Thoracic aorta (tissue), 2 donors: ENCODE measurements around the gene ELMOD1. TPM values are rescaled to one million over a fixed set of nuclear protein-coding genes. Genes with fewer than 3 reads are reported as not detected.

Experiments used
- ATAC-seq: fragments of 150-250 bp; one replicate; pipeline ENCODE4 v1.8.0; 2017; ENCODE audit warnings: low read depth; ENCODE audit not compliant: insufficient number of reproducible peaks, low FRiP score
- DNase-seq: peaks from one replicate; pipeline ENCODE4 v3.0.0-alpha.2; 2020; ENCODE audit warnings: low spot score
- H3K27ac ChIP-seq, 2 donors: fragments of 200-600 bp; sonication (generic); 1 replicate in 1 of 2; 2 replicates in 1 of 2; pipeline ENCODE4 v1.5.1; 2016; ENCODE audit warnings: mild to moderate bottlenecking in 2 of 2, moderate library complexity in 2 of 2
- H3K27me3 ChIP-seq: fragments of 200-600 bp; sonication (generic); replicated peaks from 2 replicates; pipeline ENCODE4 v1.6.0; 2016; ENCODE audit warnings: mild to moderate bottlenecking; ENCODE audit not compliant: insufficient read depth
- H3K36me3 ChIP-seq: fragments of 200-600 bp; sonication (generic); one replicate; pipeline ENCODE4 v1.5.1; 2016
- H3K4me1 ChIP-seq, 2 donors: fragments of 200-600 bp; sonication (generic); 1 replicate in 1 of 2; 2 replicates in 1 of 2; pipeline versions ENCODE4 v1.5.1 to v1.6.0; 2016; ENCODE audit warnings: low read depth in 2 of 2, mild to moderate bottlenecking in 1 of 2; ENCODE audit not compliant: control insufficient read depth in 1 of 2
- H3K4me3 ChIP-seq: fragments of 200-600 bp; sonication (generic); 2 replicates; pipeline ENCODE4 v1.5.1; 2016; ENCODE audit warnings: mild to moderate bottlenecking
- H3K9me3 ChIP-seq: fragments of 200-600 bp; sonication (generic); 2 replicates; pipeline ENCODE4 v1.5.1; 2016
- CTCF ChIP-seq: fragments of 200-600 bp; sonication (generic); IDR thresholded peaks from one replicate; pipeline ENCODE4 v1.5.1; 2019; ENCODE audit warnings: antibody characterized with exemption
- total RNA-seq, 2 donors: library from RNA; depleted of rRNA; stranded (reverse); fragments of >200 nt; gene quantifications; one replicate each; pipeline versions ENCODE4 v1.1.0 to v1.2.3, GENCODE V29; 2016

ELMOD1 gene
- total RNA-seq, 2 donors from 2014 or later = 3.2 TPM; not detected in 1

GRCh38 chr11:107683807-107684206 is 92.9 kb downstream of the ELMOD1 start:
- no peak overlapping the region for H3K27ac ChIP-seq
- no peak for DNase-seq

GRCh38 chr11:107688322-107688918 is 97.5 kb downstream of the ELMOD1 start:
- H3K36me3 ChIP-seq = no peaks in the 10 kb centered on the region

More at GRCh38 chr11:107683807-107684206, 92.9 kb downstream of the ELMOD1 start:
- TF ChIP-seq CTCF = peak; percentile 16
- no peak overlapping the region for H3K4me3 ChIP-seq
- no peaks in the 10 kb centered on the region for H3K36me3 ChIP-seq
- ATAC-seq = no peak
- H3K4me1 ChIP-seq = no peaks in the 10 kb centered on the region
- H3K9me3 ChIP-seq = no peaks in the 10 kb centered on the region
- H3K27me3 ChIP-seq = no peaks in the 10 kb centered on the region

GRCh38 chr11:107689317-107690202 is 98.6 kb downstream of the ELMOD1 start:
- Histone ChIP-seq H3K36me3 (no peaks in the 10 kb centered on the region), H3K9me3 (no peaks in the 10 kb centered on the region), H3K4me1 (peaks cover 0 to 18% of the 10 kb centered on the region in 2 donors), H3K4me3 (peak overlapping the region; percentile 15), H3K27ac (no peak overlapping the region), H3K27me3 (no peaks in the 10 kb centered on the region)
- ATAC-seq = peak; percentile 51
- DNase-seq = peak; percentile 47
- TF ChIP-seq CTCF = peak; percentile 50

More at GRCh38 chr11:107688322-107688918, 97.5 kb downstream of the ELMOD1 start:
- no peak for ATAC-seq
- TF ChIP-seq CTCF = no peak
- Histone ChIP-seq H3K4me1 (peaks cover 0 to 18% of the 10 kb centered on the region in 2 donors), H3K27ac (no peak overlapping the region), H3K4me3 (no peak overlapping the region), H3K27me3 (no peaks in the 10 kb centered on the region), H3K9me3 (no peaks in the 10 kb centered on the region)
- DNase-seq = no peak

- H3K9me3 ChIP-seq = no peaks in the 10 kb centered on the region
- no peak overlapping the region for H3K27ac ChIP-seq
- H3K27me3 ChIP-seq = no peaks in the 10 kb centered on the region
- ATAC-seq = no peak
- H3K4me3 ChIP-seq = no peak overlapping the region
- TF ChIP-seq CTCF = no peak
- H3K36me3 ChIP-seq = no peaks in the 10 kb centered on the region
- H3K4me1 ChIP-seq = peaks cover 0 to 18% of the 10 kb centered on the region in 2 donors
- no peak for DNase-seq
These were observed 100.2 kb downstream of the ELMOD1 start for GRCh38 chr11:107691000-107691750.

GRCh38 chr11:107695446-107695845 is 104.5 kb downstream of the ELMOD1 start:
- no peak for TF ChIP-seq CTCF
- DNase-seq = no peak
- Histone ChIP-seq H3K27ac (no peak overlapping the region), H3K36me3 (no peaks in the 10 kb centered on the region), H3K27me3 (no peaks in the 10 kb centered on the region), H3K4me1 (peaks cover 0 to 11% of the 10 kb centered on the region in 2 donors), H3K4me3 (no peak overlapping the region), H3K9me3 (no peaks in the 10 kb centered on the region)
- no peak for ATAC-seq
